HL-60/S4 treated with phorbol 12-myristate 13-acetate at 8.2 ng/mL for 4 days and 3 days (cell line): ENCODE measurements around the gene ZMAT3.

Experiments
- in situ Hi-C: fragments of 300-500 bp; cut with MboI; formaldehyde crosslinking; loops from 2 replicates; pipeline ENCODE4 v1.15.0; 2022; ENCODE audit warnings: low sequenced_read_pairs

The ZMAT3 gene

GRCh38 chr3:179028408-179028807, 43.2 kb downstream of the ZMAT3 start:
- in situ Hi-C loops, result no loop called here

- in situ Hi-C loops, result no loop called here
Observed at GRCh38 chr3:179027326-179027900, 44.2 kb downstream of the ZMAT3 start.

GRCh38 chr3:179026636-179027035, 45.0 kb downstream of the ZMAT3 start:
- in situ Hi-C loops, result no loop called here

- in situ Hi-C loops, result no loop called here
Observed at GRCh38 chr3:179021119-179021903, 50.3 kb downstream of the ZMAT3 start.

GRCh38 chr3:179020112-179020511, 51.5 kb downstream of the ZMAT3 start:
- in situ Hi-C loops, result no loop called here

GRCh38 chr3:179018808-179019207, 52.8 kb downstream of the ZMAT3 start:
- in situ Hi-C loops, result loop anchor here (10.0 kb wide), 1 partner anchor 296 kb away; no protein-coding TSS in a partner anchor

- in situ Hi-C loops, result loop anchor here (10.0 kb wide), 1 partner anchor 298 kb away; no protein-coding TSS in a partner anchor
Observed at GRCh38 chr3:179016979-179017670, 54.5 kb downstream of the ZMAT3 start.

- in situ Hi-C loops, result loop anchor here (10.0 kb wide), 1 partner anchor 299 kb away; no protein-coding TSS in a partner anchor
Observed at GRCh38 chr3:179015551-179016020, 56.0 kb downstream of the ZMAT3 start.

- in situ Hi-C loops, result no loop called here
Observed at GRCh38 chr3:179005706-179006105, 65.9 kb downstream of the ZMAT3 start.

GRCh38 chr3:179005213-179005612, 66.4 kb downstream of the ZMAT3 start:
- in situ Hi-C loops, result no loop called here

- in situ Hi-C loops, result no loop called here
Observed at GRCh38 chr3:179000659-179001058, 71.0 kb downstream of the ZMAT3 start.

- in situ Hi-C loops, result no loop called here
Observed at GRCh38 chr3:179000144-179000543, 71.5 kb downstream of the ZMAT3 start.

- in situ Hi-C loops, result no loop called here
Observed at GRCh38 chr3:178996399-178996798, 75.2 kb downstream of the ZMAT3 start.

GRCh38 chr3:178990293-178990692, 81.3 kb downstream of the ZMAT3 start:
- in situ Hi-C loops, result no loop called here

- in situ Hi-C loops, result no loop called here
Observed at GRCh38 chr3:178989821-178990220, 81.8 kb downstream of the ZMAT3 start.

- in situ Hi-C loops, result no loop called here
Observed at GRCh38 chr3:178987745-178988144, 83.9 kb downstream of the ZMAT3 start.

GRCh38 chr3:178986456-178986855, 85.2 kb downstream of the ZMAT3 start:
- in situ Hi-C loops, result no loop called here

GRCh38 chr3:178982137-178982536, 89.5 kb downstream of the ZMAT3 start:
- in situ Hi-C loops, result no loop called here

GRCh38 chr3:178975320-178975719, 96.3 kb downstream of the ZMAT3 start:
- in situ Hi-C loops, result no loop called here

- in situ Hi-C loops, result no loop called here
Observed at GRCh38 chr3:178971614-178972013, 100.0 kb downstream of the ZMAT3 start.

- in situ Hi-C loops, result no loop called here
Observed at GRCh38 chr3:178969004-178969700, 102.5 kb downstream of the ZMAT3 start.
